Peyer's patch (tissue), 4 donors: ENCODE measurements around the gene MXRA7.

ENCODE experiments used
- POLR2A ChIP-seq, 2 donors: fragments of 450-650 bp; IDR thresholded peaks; one replicate each; pipeline ENCODE4 v1.5.1; 2017; ENCODE audit warnings: antibody characterized with exemption in 2 of 2, mild to moderate bottlenecking in 2 of 2, moderate library complexity in 2 of 2
- TF ChIP-seq, protein P1 (sequence below), 6 experiments: fragments of 450-650 bp in 4 of 6; fragments of 200-600 bp in 2 of 6; sonication (generic) in 1 of 6; IDR thresholded peaks; one replicate each; pipeline ENCODE4 v1.5.1; 2017 to 2019; ENCODE audit warnings: antibody characterized with exemption in 6 of 6, mild to moderate bottlenecking in 3 of 6, moderate library complexity in 1 of 6

DNA sequence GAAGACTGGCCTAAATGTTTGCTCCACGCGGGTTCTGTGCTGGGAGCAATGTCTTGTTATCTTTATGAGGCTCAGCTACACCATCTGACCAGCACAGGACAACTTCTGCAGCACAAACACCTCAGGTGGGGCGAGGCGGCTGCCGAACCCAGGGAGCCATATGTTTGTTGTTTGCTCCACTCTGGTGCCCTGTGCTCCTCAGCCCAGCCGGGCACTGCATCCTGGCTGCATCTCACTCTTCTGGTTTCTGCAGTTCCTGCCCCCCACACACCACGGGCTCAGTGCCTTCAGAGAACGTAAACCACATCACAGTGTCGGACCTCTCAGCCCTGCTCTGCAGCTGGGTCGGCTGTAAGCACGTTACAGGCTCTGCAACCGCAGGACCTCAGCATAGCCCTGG lies 32.4 kb downstream of the MXRA7 start:
- TF ChIP-seq, protein P1, sequence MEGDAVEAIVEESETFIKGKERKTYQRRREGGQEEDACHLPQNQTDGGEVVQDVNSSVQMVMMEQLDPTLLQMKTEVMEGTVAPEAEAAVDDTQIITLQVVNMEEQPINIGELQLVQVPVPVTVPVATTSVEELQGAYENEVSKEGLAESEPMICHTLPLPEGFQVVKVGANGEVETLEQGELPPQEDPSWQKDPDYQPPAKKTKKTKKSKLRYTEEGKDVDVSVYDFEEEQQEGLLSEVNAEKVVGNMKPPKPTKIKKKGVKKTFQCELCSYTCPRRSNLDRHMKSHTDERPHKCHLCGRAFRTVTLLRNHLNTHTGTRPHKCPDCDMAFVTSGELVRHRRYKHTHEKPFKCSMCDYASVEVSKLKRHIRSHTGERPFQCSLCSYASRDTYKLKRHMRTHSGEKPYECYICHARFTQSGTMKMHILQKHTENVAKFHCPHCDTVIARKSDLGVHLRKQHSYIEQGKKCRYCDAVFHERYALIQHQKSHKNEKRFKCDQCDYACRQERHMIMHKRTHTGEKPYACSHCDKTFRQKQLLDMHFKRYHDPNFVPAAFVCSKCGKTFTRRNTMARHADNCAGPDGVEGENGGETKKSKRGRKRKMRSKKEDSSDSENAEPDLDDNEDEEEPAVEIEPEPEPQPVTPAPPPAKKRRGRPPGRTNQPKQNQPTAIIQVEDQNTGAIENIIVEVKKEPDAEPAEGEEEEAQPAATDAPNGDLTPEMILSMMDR (IDR thresholded peaks at IDR 0.05), result no peak
- TF ChIP-seq POLR2A (IDR thresholded peaks at IDR 0.05), result no peak
